H1 (cell line): ENCODE results near the gene TIMM8B. TPM values are rescaled to one million over a fixed set of nuclear protein-coding genes. Genes with fewer than 3 reads are reported as not detected.

Experiments used
- CTCF ChIA-PET: fragments of 300-600 bp; sonication (Branson Sonifier 250); formaldehyde crosslinking; loops from one replicate; lab custom pipeline; 2021; ENCODE audit not compliant: partially characterized antibody; lab: Charles Lee
- POLR2A ChIA-PET: fragments of 300-600 bp; sonication (Branson Sonifier 250); formaldehyde crosslinking; loops from one replicate; lab custom pipeline; 2021; ENCODE audit warnings: inconsistent platforms; ENCODE audit not compliant: partially characterized antibody; lab: Charles Lee
- DNase-seq, 2 experiments: peaks; one replicate each; pipeline versions ENCODE4 v3.0.0 to v3.0.0-alpha.2; 2010 to 2022; ENCODE audit warnings: low spot score in 2 of 2, low read depth in 1 of 2, mixed read lengths in 1 of 2
- FAIRE-seq: peaks from 2 replicates; lab custom pipeline; 2011; peaks lifted over from hg19 to GRCh38; lab: Jason Lieb, UNC
- H2AFZ ChIP-seq: 2 replicates; pipeline ENCODE4 v1.8.1; 2012; ENCODE audit warnings: low read length, inconsistent platforms
- H2AK5ac ChIP-seq: 2 replicates; pipeline ENCODE4 v1.6.1; 2013; ENCODE audit warnings: low read depth, low read length
- H2BK120ac ChIP-seq: replicated peaks from 2 replicates; pipeline ENCODE3; 2013; ENCODE audit warnings: low read depth, low read length, inconsistent platforms
- H2BK12ac ChIP-seq: 2 replicates; pipeline ENCODE4 v1.6.1; 2013; ENCODE audit warnings: low read depth, low read length
- H2BK15ac ChIP-seq: 2 replicates; pipeline ENCODE4 v1.6.1; 2013; ENCODE audit warnings: low read length
- H2BK20ac ChIP-seq: 2 replicates; pipeline ENCODE4 v1.6.1; 2013; ENCODE audit warnings: low read length
- H2BK5ac ChIP-seq: 2 replicates; pipeline ENCODE4 v1.6.1; 2013; ENCODE audit warnings: low read depth, low read length
- H3K14ac ChIP-seq: 2 replicates; pipeline ENCODE4 v1.6.1; 2013; ENCODE audit warnings: inconsistent platforms; ENCODE audit not compliant: insufficient read length
- H3K18ac ChIP-seq: 2 replicates; pipeline ENCODE4 v1.6.1; 2013; ENCODE audit warnings: low read length; ENCODE audit errors: extremely low read depth
- H3K23ac ChIP-seq: 2 replicates; pipeline ENCODE4 v1.6.1; 2013; ENCODE audit warnings: inconsistent platforms; ENCODE audit not compliant: insufficient read length
- H3K23me2 ChIP-seq: 2 replicates; pipeline ENCODE4 v1.6.1; 2013; ENCODE audit warnings: low read depth, low read length
- H3K27ac ChIP-seq: 2 replicates; pipeline ENCODE4 v1.6.1; 2011; ENCODE audit warnings: low read depth, low read length, inconsistent platforms
- H3K27me3 ChIP-seq, 4 experiments: replicated peaks in 1 of 4; 1 replicate in 1 of 4; 2 replicates in 3 of 4; pipeline versions ENCODE4 v1.6.1 to v1.8.1; 2011 to 2013; ENCODE audit warnings: low read length in 3 of 4, mild to moderate bottlenecking in 3 of 4, inconsistent platforms in 2 of 4, mixed read lengths in 2 of 4, moderate library complexity in 1 of 4; ENCODE audit not compliant: control insufficient read depth in 3 of 4, insufficient read depth in 3 of 4; ENCODE audit errors: extremely low read depth in 1 of 4
- H3K36me3 ChIP-seq, 4 experiments: 2 replicates each; pipeline versions ENCODE4 v1.6.1 to v1.8.1; 2011 to 2013; ENCODE audit warnings: mild to moderate bottlenecking in 4 of 4, low read length in 3 of 4, moderate library complexity in 2 of 4, control low read depth in 1 of 4, inconsistent platforms in 1 of 4; ENCODE audit not compliant: insufficient read depth in 4 of 4, control insufficient read depth in 2 of 4
- H3K4ac ChIP-seq: replicated peaks from 2 replicates; pipeline ENCODE3; 2013; ENCODE audit warnings: low read length, low read depth, mixed read lengths, inconsistent platforms; ENCODE audit not compliant: insufficient read length
- H3K4me1 ChIP-seq, 4 experiments: replicated peaks in 1 of 4; 1 replicate in 1 of 4; 2 replicates in 3 of 4; pipeline versions ENCODE4 v1.6.1 to v1.8.1; 2011 to 2013; ENCODE audit warnings: low read length in 3 of 4, inconsistent platforms in 2 of 4, mixed read lengths in 1 of 4; ENCODE audit not compliant: insufficient read depth in 4 of 4, control insufficient read depth in 3 of 4
- H3K4me2 ChIP-seq, 2 experiments: 2 replicates each; pipeline versions ENCODE4 v1.6.1 to v1.8.1; 2011 to 2013; ENCODE audit warnings: low read depth in 2 of 2, low read length in 2 of 2, control low read depth in 1 of 2, inconsistent platforms in 1 of 2, mild to moderate bottlenecking in 1 of 2; ENCODE audit not compliant: insufficient read depth in 1 of 2
- H3K4me3 ChIP-seq, 4 experiments: fragments of 200-600, 300-600 bp in 1 of 4; sonication (generic), shearing (Covaris generic), sonication (Bioruptor Twin) in 1 of 4; 2 replicates each; pipeline versions ENCODE4 v1.5.1 to v1.8.1; 2011 to 2016; ENCODE audit warnings: low read length in 4 of 4, low read depth in 3 of 4, control low read depth in 2 of 4, inconsistent platforms in 2 of 4, mild to moderate bottlenecking in 2 of 4, mixed read lengths in 1 of 4, moderate library complexity in 1 of 4; ENCODE audit not compliant: insufficient read depth in 2 of 4; ENCODE audit errors: extremely low read depth in 1 of 4
- H3K56ac ChIP-seq: replicated peaks from 2 replicates; pipeline ENCODE3; 2013; ENCODE audit warnings: low read depth, mild to moderate bottlenecking, mixed read lengths, low read length, inconsistent platforms; ENCODE audit not compliant: insufficient read length
- H3K79me1 ChIP-seq: 2 replicates; pipeline ENCODE4 v1.6.1; 2013; ENCODE audit warnings: low read depth, low read length, control low read depth
- H3K79me2 ChIP-seq, 2 experiments: 2 replicates each; pipeline versions ENCODE4 v1.6.1 to v1.8.1; 2012 to 2013; ENCODE audit warnings: low read length in 2 of 2, mild to moderate bottlenecking in 2 of 2, inconsistent platforms in 1 of 2; ENCODE audit not compliant: insufficient read depth in 2 of 2, control insufficient read depth in 1 of 2
- H3K9ac ChIP-seq, 4 experiments: replicated peaks in 1 of 4; 1 replicate in 1 of 4; 2 replicates in 3 of 4; pipeline versions ENCODE4 v1.6.1 to v1.8.1; 2011 to 2013; ENCODE audit warnings: low read depth in 3 of 4, low read length in 3 of 4, control low read depth in 2 of 4, mild to moderate bottlenecking in 2 of 4, moderate library complexity in 2 of 4, inconsistent platforms in 1 of 4; ENCODE audit errors: extremely low read depth in 1 of 4
- H3K9me3 ChIP-seq, 2 experiments: 2 replicates each; pipeline versions ENCODE4 v1.6.1 to v1.8.1; 2012 to 2013; ENCODE audit warnings: mild to moderate bottlenecking in 2 of 2, moderate library complexity in 2 of 2, control low read depth in 1 of 2, inconsistent platforms in 1 of 2, low read depth in 1 of 2, low read length in 1 of 2, mixed read lengths in 1 of 2; ENCODE audit not compliant: insufficient read depth in 2 of 2
- H4K20me1 ChIP-seq, 2 experiments: replicated peaks in 1 of 2; 2 replicates each; pipeline versions ENCODE3 to v1.8.1; 2011 to 2013; ENCODE audit warnings: inconsistent platforms in 2 of 2, low read length in 2 of 2, mild to moderate bottlenecking in 1 of 2; ENCODE audit not compliant: insufficient read depth in 2 of 2, control insufficient read depth in 1 of 2
- H4K5ac ChIP-seq: 2 replicates; pipeline ENCODE4 v1.6.1; 2013; ENCODE audit warnings: low read length, low read depth, mixed read lengths, inconsistent platforms; ENCODE audit not compliant: insufficient read length
- H4K8ac ChIP-seq: 2 replicates; pipeline ENCODE4 v1.8.0; 2013; ENCODE audit warnings: mild to moderate bottlenecking, moderate library complexity, low read length, inconsistent platforms; ENCODE audit not compliant: insufficient read depth; ENCODE audit errors: extremely low read depth
- H4K91ac ChIP-seq: replicated peaks from 2 replicates; pipeline ENCODE3; 2013; ENCODE audit warnings: low read length, mixed read lengths, inconsistent platforms; ENCODE audit not compliant: insufficient read length
- E2F6 ChIP-seq: IDR thresholded peaks from 2 replicates; pipeline ENCODE4 v1.6.1; 2012; ENCODE audit warnings: inconsistent platforms
- FOSL1 ChIP-seq: IDR thresholded peaks from 2 replicates; pipeline ENCODE4 v1.6.1; 2011; ENCODE audit warnings: mild to moderate bottlenecking, low read depth, low read length, moderate library complexity; ENCODE audit not compliant: insufficient read depth
- MAFK ChIP-seq: IDR thresholded peaks from 2 replicates; pipeline ENCODE4 v1.6.1; 2012; ENCODE audit warnings: low read depth, mild to moderate bottlenecking, improper control_type of control experiment, low read length
- NRF1 ChIP-seq: IDR thresholded peaks from 2 replicates; pipeline ENCODE4 v1.6.1; 2011; ENCODE audit warnings: mild to moderate bottlenecking, low read depth, low read length, improper control_type of control experiment
- RXRA ChIP-seq: IDR thresholded peaks from 2 replicates; pipeline ENCODE4 v1.6.1; 2011; ENCODE audit warnings: low read depth, mild to moderate bottlenecking, low read length, moderate library complexity; ENCODE audit not compliant: insufficient read depth
- SIN3A ChIP-seq, 2 experiments: IDR thresholded peaks in 1 of 2; conservative IDR thresholded peaks in 1 of 2; 2 replicates each; pipeline ENCODE4 v1.6.1; 2011 to 2012; ENCODE audit warnings: low read length in 2 of 2, improper control_type of control experiment in 1 of 2, low read depth in 1 of 2, mild to moderate bottlenecking in 1 of 2
- SP1 ChIP-seq: IDR thresholded peaks from 2 replicates; pipeline ENCODE4 v1.6.1; 2011; ENCODE audit warnings: low read depth, low read length
- SP4 ChIP-seq: IDR thresholded peaks from 2 replicates; pipeline ENCODE4 v1.6.1; 2012; ENCODE audit warnings: low read length, inconsistent platforms
- TBP ChIP-seq: IDR thresholded peaks from 2 replicates; pipeline ENCODE4 v1.6.1; 2011; ENCODE audit warnings: low read depth, low read length, improper control_type of control experiment
- USF2 ChIP-seq: IDR thresholded peaks from 2 replicates; pipeline ENCODE4 v1.6.1; 2011; ENCODE audit warnings: low read length, improper control_type of control experiment
- polyA plus RNA-seq, 7 experiments: library from polyadenylated mRNA; depleted of rRNA in 3 of 7; stranded (reverse) in 5 of 7; unstranded in 2 of 7; fragments of >200 nt in 5 of 7; fragments of 200-250 nt in 2 of 7; gene quantifications; 1 replicate in 5 of 7; 2 replicates in 1 of 7; 4 replicates in 1 of 7; pipeline versions ENCODE4 v1.2.1 to v1.2.3, GENCODE V29; 2011 to 2013; ENCODE audit warnings: missing spikeins in 2 of 7, mixed read lengths in 2 of 7
- total RNA-seq: library from RNA; stranded (reverse); fragmentation: NEBNext Ultra II Directional; extraction: Animal tissue kit (Norgen Biotek cat#: 25700); gene quantifications from 2 replicates; pipeline ENCODE4 v1.2.1, GENCODE V29; 2021

The TIMM8B gene
- total and polyA plus RNA-seq, 2 of the 8 experiments (the other 6 are each of a cell fraction or from before 2014, with no cell fraction given) = 93.7 to 143 TPM

GRCh38 chr11:112096194-112096593, 9.6 kb upstream of the TIMM8B start:
- Histone ChIP-seq H2BK15ac (no peak overlapping the region), H4K91ac (no peak overlapping the region), H3K4me2 (no peak overlapping the region), H3K23ac (no peak overlapping the region), H3K27me3 (no peaks in the 10 kb centered on the region), H3K56ac (no peak overlapping the region), H3K4me3 (no peak overlapping the region), H2BK5ac (no peak overlapping the region), H3K27ac (no peak overlapping the region), H4K8ac (no peak overlapping the region), H2AFZ (no peak overlapping the region), H3K9ac (no peak overlapping the region), H3K79me1 (no peaks in the 10 kb centered on the region), H3K79me2 (no peaks in the 10 kb centered on the region), H3K9me3 (no peaks in the 10 kb centered on the region), H3K14ac (no peak overlapping the region), H4K20me1 (peaks cover 2% of the 10 kb centered on the region in 2 experiments), H3K18ac (no peak overlapping the region), H3K36me3 (peaks cover 0 to 39% (median 20%) of the 10 kb centered on the region in 4 experiments; a peak in 6 of 8 replicates), H2BK20ac (no peak overlapping the region), H2BK120ac (no peak overlapping the region), H2AK5ac (no peak overlapping the region), H3K4me1 (no peaks in the 10 kb centered on the region), H3K4ac (no peak overlapping the region), H2BK12ac (no peak overlapping the region), H3K23me2 (no peaks in the 10 kb centered on the region), H4K5ac (no peak overlapping the region)
- TF ChIP-seq USF2 (no peak), FOSL1 (no peak), TBP (no peak), SP1 (no peak), RXRA (no peak), SIN3A (conservative IDR thresholded peaks at IDR 0.05 in 1 of 2, IDR thresholded peaks at IDR 0.05 in 1 of 2; ENCODE audit: low read depth in 1 of 2, low read length in 2 of 2) (no peak), MAFK (no peak), SP4 (no peak), NRF1 (no peak), E2F6 (no peak)
- ChIA-PET CTCF (interaction anchor here (0.7 to 12.8 kb wide), 2 partner anchors 17 to 18 kb away, joined by 4 to 104 read pairs; no protein-coding TSS in a partner anchor), POLR2A (no interaction called here)
- FAIRE-seq = no peak
- no peak for DNase-seq
